IMR-90 (cell line): ENCODE measurements around the gene MSI2.

Experiments used
- CHD1 ChIP-seq: IDR thresholded peaks from 2 replicates; pipeline ENCODE4 v1.6.1; 2012; ENCODE audit warnings: low read depth, low read length, improper control_type of control experiment
- CTCF ChIP-seq: conservative IDR thresholded peaks from 2 replicates; pipeline ENCODE4 v1.5.1; 2012; ENCODE audit warnings: mild to moderate bottlenecking, low read depth, low read length, improper control_type of control experiment
- MAFK ChIP-seq: IDR thresholded peaks from 2 replicates; pipeline ENCODE4 v1.6.1; 2012; ENCODE audit warnings: low read depth, low read length, improper control_type of control experiment
- MAZ ChIP-seq: IDR thresholded peaks from 2 replicates; pipeline ENCODE4 v1.6.1; 2012; ENCODE audit warnings: low read depth, mild to moderate bottlenecking, low read length, improper control_type of control experiment, moderate library complexity, borderline replicate concordance
- MXI1 ChIP-seq: IDR thresholded peaks from 2 replicates; pipeline ENCODE4 v1.6.1; 2012; ENCODE audit warnings: low read depth, mild to moderate bottlenecking, low read length, moderate library complexity, borderline replicate concordance
- POLR2A ChIP-seq: IDR thresholded peaks from 2 replicates; pipeline ENCODE4 v1.6.1; 2012; ENCODE audit warnings: mild to moderate bottlenecking, low read depth, low read length
- RAD21 ChIP-seq: IDR thresholded peaks from 2 replicates; pipeline ENCODE4 v1.6.1; 2012; ENCODE audit warnings: low read length, improper control_type of control experiment
- RCOR1 ChIP-seq: IDR thresholded peaks from 2 replicates; pipeline ENCODE4 v1.6.1; 2012; ENCODE audit warnings: mild to moderate bottlenecking, low read length, improper control_type of control experiment; ENCODE audit not compliant: insufficient replicate concordance
- RFX5 ChIP-seq: IDR thresholded peaks from 2 replicates; pipeline ENCODE4 v1.8.0; 2012; ENCODE audit warnings: low read depth, mild to moderate bottlenecking, low read length, moderate library complexity
- USF2 ChIP-seq: fragments of 150-350 bp; IDR thresholded peaks from 2 replicates; pipeline ENCODE4 v1.6.1; 2017; ENCODE audit warnings: mild to moderate bottlenecking, antibody characterized with exemption, low read length, low read depth

DNA sequence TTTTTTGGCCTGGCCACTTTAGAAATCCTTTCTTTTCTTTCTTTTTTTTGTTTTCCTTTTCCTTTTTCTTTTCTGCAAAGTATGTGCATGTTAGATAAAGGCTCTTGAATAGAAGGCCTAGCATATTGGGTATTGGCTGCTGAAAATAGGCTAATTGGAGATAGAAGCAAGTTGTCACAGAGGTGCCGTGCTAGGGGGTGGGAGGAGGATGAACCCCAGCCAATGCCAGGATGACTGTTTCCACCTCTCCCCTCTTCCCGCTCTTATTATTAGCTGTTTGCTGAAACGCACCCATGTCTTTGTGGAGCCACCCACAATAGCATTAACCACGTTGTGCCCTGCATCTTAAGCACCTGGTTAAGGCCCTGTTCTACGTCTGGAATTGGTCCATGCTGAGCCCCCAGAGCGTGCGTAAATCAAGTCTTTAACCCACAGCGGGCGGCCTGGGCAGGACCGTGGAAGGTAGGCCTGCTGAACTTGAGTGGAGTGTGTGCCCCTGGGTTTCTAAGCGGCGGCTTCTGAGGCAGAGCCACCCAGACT lies 123.6 kb downstream of the MSI2 start:
- TF ChIP-seq CTCF = no peak
- TF ChIP-seq CHD1 = no peak
- no peak for TF ChIP-seq RAD21
- no peak for TF ChIP-seq RCOR1
- TF ChIP-seq POLR2A = no peak
- TF ChIP-seq USF2 = no peak
- TF ChIP-seq RFX5 = no peak
- no peak for TF ChIP-seq MAFK
- no peak for TF ChIP-seq MAZ
- no peak for TF ChIP-seq MXI1
